CD8-positive, alpha-beta memory T cell (primary cell): Measurements from ENCODE around the gene SCAF11. TPM values are rescaled to one million over a fixed set of nuclear protein-coding genes. Genes with fewer than 3 reads are reported as not detected.

Source experiments
- CTCF ChIA-PET: fragments of 350-600 bp; sonication (Branson Sonifier 250); formaldehyde crosslinking; loops from one replicate; lab custom pipeline; 2021; ENCODE audit warnings: antibody characterized with exemption; lab: Charles Lee
- POLR2A ChIA-PET: fragments of 350-600 bp; sonication (Branson Sonifier 250); formaldehyde crosslinking; loops from one replicate; lab custom pipeline; 2021; ENCODE audit warnings: antibody characterized with exemption; lab: Charles Lee
- DNase-seq, 5 donors: peaks; one replicate each; pipeline versions ENCODE4 v3.0.0 to v3.0.0-alpha.2; 2020 to 2022; ENCODE audit warnings: mixed read lengths in 1 of 5
- H3K27ac ChIP-seq: one replicate; pipeline ENCODE4 v1.7.0; 2013; ENCODE audit warnings: low read depth, mild to moderate bottlenecking, low read length, moderate library complexity
- H3K27me3 ChIP-seq: 2 replicates; pipeline ENCODE4 v1.7.0; 2013; ENCODE audit warnings: low read length, mild to moderate bottlenecking; ENCODE audit not compliant: insufficient read depth, poor library complexity, severe bottlenecking
- H3K36me3 ChIP-seq: 2 replicates; pipeline ENCODE4 v1.7.0; 2013; ENCODE audit warnings: mild to moderate bottlenecking, low read length, moderate library complexity; ENCODE audit not compliant: insufficient read depth
- H3K4me1 ChIP-seq: 2 replicates; pipeline ENCODE4 v1.7.0; 2013; ENCODE audit warnings: mild to moderate bottlenecking, low read length, moderate library complexity; ENCODE audit not compliant: insufficient read depth
- H3K4me3 ChIP-seq: 2 replicates; pipeline ENCODE4 v1.7.0; 2013; ENCODE audit warnings: mild to moderate bottlenecking, low read length
- H3K9me3 ChIP-seq: 2 replicates; pipeline ENCODE4 v1.7.0; 2013; ENCODE audit warnings: mild to moderate bottlenecking, low read length
- H3K27ac Mint-ChIP-seq, 8 donors: one replicate each; pipeline ENCODE4 v1.8.0; 2020 to 2021; ENCODE audit warnings: mixed read lengths in 8 of 8, mild to moderate bottlenecking in 6 of 8, inconsistent platforms in 3 of 8, moderate library complexity in 3 of 8
- H3K27me3 Mint-ChIP-seq, 2 donors: one replicate each; pipeline ENCODE4 v1.8.0; 2020 to 2021; ENCODE audit warnings: mixed read lengths in 2 of 2, mild to moderate bottlenecking in 1 of 2, moderate library complexity in 1 of 2
- H3K36me3 Mint-ChIP-seq, 3 donors: one replicate each; pipeline ENCODE4 v1.8.0; 2020 to 2021; ENCODE audit warnings: mixed read lengths in 3 of 3, inconsistent platforms in 1 of 3, mild to moderate bottlenecking in 1 of 3
- H3K4me1 Mint-ChIP-seq, 3 donors: one replicate each; pipeline ENCODE4 v1.8.0; 2020 to 2021; ENCODE audit warnings: mixed read lengths in 3 of 3, inconsistent platforms in 1 of 3, mild to moderate bottlenecking in 1 of 3
- H3K4me3 Mint-ChIP-seq, 7 donors: one replicate each; pipeline ENCODE4 v1.8.0; 2020 to 2021; ENCODE audit warnings: mixed read lengths in 7 of 7, mild to moderate bottlenecking in 6 of 7, moderate library complexity in 4 of 7, inconsistent platforms in 2 of 7
- H3K9me3 Mint-ChIP-seq, 5 donors: one replicate each; pipeline ENCODE4 v1.8.0; 2020 to 2022; ENCODE audit warnings: mixed read lengths in 5 of 5, mild to moderate bottlenecking in 3 of 5, moderate library complexity in 2 of 5, inconsistent platforms in 1 of 5
- polyA plus RNA-seq: library from polyadenylated mRNA; unstranded; fragments of 300-500 nt; fragmentation: Illumina TruSeq; gene quantifications from one replicate; pipeline ENCODE4 v1.2.3, GENCODE V29; 2021
- total RNA-seq, 2 experiments: library from RNA; stranded (reverse); gene quantifications; one replicate each; pipeline ENCODE4 v1.2.3, GENCODE V29; 2021

Gene SCAF11
- total and polyA plus RNA-seq, 3 experiments from 2014 or later: 114 to 125 (median 119) TPM

- POLR2A ChIA-PET: no interaction called here
These were observed 77.6 kb downstream of the SCAF11 start for GRCh38 chr12:45912774-45913173.

GRCh38 chr12:45909041-45909713 lies 81.2 kb downstream of the SCAF11 start:
- H3K27me3 ChIP-seq: no peaks in the 10 kb centered on the region

More at GRCh38 chr12:45912774-45913173, 77.6 kb downstream of the SCAF11 start:
- Histone ChIP-seq H3K36me3 (no peaks in the 10 kb centered on the region), H3K4me3 (no peak overlapping the region), H3K27me3 (no peaks in the 10 kb centered on the region), H3K27ac (no peak overlapping the region), H3K9me3 (no peaks in the 10 kb centered on the region), H3K4me1 (no peaks in the 10 kb centered on the region)
- H3K4me1 Mint-ChIP-seq: peaks cover 0 to 7% (median 1%) of the 10 kb centered on the region in 3 donors
- H3K27ac Mint-ChIP-seq: no peak overlapping the region
- H3K4me3 Mint-ChIP-seq: no peak overlapping the region
- no peaks in the 10 kb centered on the region for H3K27me3 Mint-ChIP-seq
- peaks cover 0 to 16% (median 5%) of the 10 kb centered on the region in 3 donors for H3K36me3 Mint-ChIP-seq
- DNase-seq: no peak
- CTCF ChIA-PET: interaction anchor here (1.6 kb wide), 1 partner anchor 15 kb away, joined by 3 read pairs; no protein-coding TSS in a partner anchor
- no peaks in the 10 kb centered on the region for H3K9me3 Mint-ChIP-seq

DNA sequence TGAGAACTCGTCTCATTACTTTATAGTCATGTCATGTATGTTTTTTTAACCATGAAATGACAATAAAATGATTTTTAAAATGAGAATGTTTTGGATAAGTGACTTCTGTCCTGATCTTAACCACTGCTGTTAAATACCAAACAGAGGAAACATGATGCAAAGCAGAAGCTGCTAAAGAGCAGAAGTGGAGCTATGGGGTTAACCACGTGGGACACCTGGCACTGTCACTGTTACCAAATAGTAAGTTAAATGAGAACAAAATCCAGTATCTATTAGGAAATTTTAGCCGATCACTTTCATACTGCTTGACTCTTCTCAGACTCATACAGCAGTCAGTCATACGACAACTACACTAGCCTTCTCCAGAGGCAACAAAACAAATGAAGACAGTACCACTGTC lies 82.4 kb downstream of the SCAF11 start:
- no peaks in the 10 kb centered on the region for H3K9me3 ChIP-seq
- Mint-ChIP-seq H3K27ac (no peak overlapping the region), H3K36me3 (peaks cover 6 to 41% (median 10%) of the 10 kb centered on the region in 3 donors), H3K4me1 (no peaks in the 10 kb centered on the region), H3K9me3 (no peaks in the 10 kb centered on the region), H3K27me3 (no peaks in the 10 kb centered on the region), H3K4me3 (no peak overlapping the region)
- H3K4me3 ChIP-seq: no peak overlapping the region
- ChIA-PET POLR2A (no interaction called here), CTCF (no interaction called here)
- H3K4me1 ChIP-seq: no peaks in the 10 kb centered on the region
- H3K27me3 ChIP-seq: no peaks in the 10 kb centered on the region
- no peak overlapping the region for H3K27ac ChIP-seq
- DNase-seq: no peak
- H3K36me3 ChIP-seq: peaks cover 4% of the 10 kb centered on the region

More at GRCh38 chr12:45909041-45909713, 81.2 kb downstream of the SCAF11 start:
- POLR2A ChIA-PET: no interaction called here
- no peak overlapping the region for H3K4me3 Mint-ChIP-seq
- no peak overlapping the region for H3K27ac Mint-ChIP-seq
- Histone ChIP-seq H3K4me1 (no peaks in the 10 kb centered on the region), H3K4me3 (no peak overlapping the region), H3K9me3 (no peaks in the 10 kb centered on the region), H3K27ac (no peak overlapping the region), H3K36me3 (peaks cover under 1% of the 10 kb centered on the region)
- peaks cover 6 to 32% (median 10%) of the 10 kb centered on the region in 3 donors for H3K36me3 Mint-ChIP-seq
- no peak for DNase-seq
- H3K4me1 Mint-ChIP-seq: no peaks in the 10 kb centered on the region
- CTCF ChIA-PET: no interaction called here
- H3K9me3 Mint-ChIP-seq: no peaks in the 10 kb centered on the region
- H3K27me3 Mint-ChIP-seq: no peaks in the 10 kb centered on the region

DNA sequence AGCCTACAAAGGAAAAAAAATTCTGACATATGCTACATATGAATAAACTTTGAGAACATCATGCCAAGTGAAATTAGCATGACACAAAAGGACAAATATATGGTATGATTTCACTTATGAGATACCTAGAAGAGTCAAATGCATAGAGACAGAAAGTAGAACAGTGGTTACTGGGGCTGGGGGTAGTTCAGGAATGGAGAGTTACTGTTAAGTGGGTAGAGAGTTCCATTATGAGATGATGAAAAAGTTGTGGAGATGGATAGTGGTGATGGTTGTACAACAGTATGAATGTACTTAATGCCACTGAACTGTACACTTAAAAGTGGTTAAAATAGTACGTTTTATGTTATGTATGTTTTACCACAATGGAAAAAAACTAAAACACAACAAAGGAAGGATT lies 92.3 kb downstream of the SCAF11 start:
- peaks cover 0 to 17% (median 6%) of the 10 kb centered on the region in 3 donors for H3K4me1 Mint-ChIP-seq
- H3K27me3 Mint-ChIP-seq: no peaks in the 10 kb centered on the region
- H3K4me3 ChIP-seq: no peak overlapping the region
- H3K27me3 ChIP-seq: no peaks in the 10 kb centered on the region
- no peak overlapping the region for H3K4me3 Mint-ChIP-seq
- H3K27ac ChIP-seq: no peak overlapping the region
- H3K36me3 Mint-ChIP-seq: peaks cover 32 to 60% (median 35%) of the 10 kb centered on the region in 3 donors
- H3K4me1 ChIP-seq: no peaks in the 10 kb centered on the region
- H3K9me3 Mint-ChIP-seq: peaks cover 0 to 1% (median 0%) of the 10 kb centered on the region in 5 donors
- ChIA-PET POLR2A (no interaction called here), CTCF (interaction anchor here (1.3 kb wide), 1 partner anchor 15 kb away, joined by 3 read pairs; no protein-coding TSS in a partner anchor)
- H3K36me3 ChIP-seq: peaks cover 4% of the 10 kb centered on the region
- H3K27ac Mint-ChIP-seq: peak overlapping the region in 2 of 8 donors; percentile 24 to 68
- H3K9me3 ChIP-seq: no peaks in the 10 kb centered on the region
- no peak for DNase-seq

DNA sequence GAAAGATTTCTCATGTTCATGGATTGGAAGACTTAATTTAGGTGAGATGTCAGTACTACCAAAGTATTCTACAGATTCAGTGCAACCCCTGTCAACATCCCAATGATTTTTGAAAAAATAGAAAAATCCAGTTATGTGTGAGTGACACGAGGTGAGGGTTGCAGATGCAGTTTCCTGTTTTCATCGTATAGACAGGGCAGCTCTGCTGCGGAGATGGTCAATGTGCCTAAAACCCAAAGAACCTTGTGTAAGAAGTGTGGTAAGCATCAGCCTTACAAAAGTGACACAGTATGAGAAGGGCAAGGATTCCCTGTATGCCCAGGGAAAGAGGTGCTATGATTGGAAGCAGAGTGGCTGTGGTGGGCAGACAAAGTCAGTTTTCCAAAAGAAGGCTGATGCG lies 94.4 kb downstream of the SCAF11 start:
- CTCF ChIA-PET: no interaction called here
- no peak for DNase-seq
- no peak overlapping the region for H3K4me3 Mint-ChIP-seq
- H3K27me3 Mint-ChIP-seq: no peaks in the 10 kb centered on the region
- peaks cover 9% of the 10 kb centered on the region for H3K4me1 ChIP-seq
- peaks cover 12 to 32% (median 17%) of the 10 kb centered on the region in 3 donors for H3K4me1 Mint-ChIP-seq
- H3K9me3 Mint-ChIP-seq: peaks cover 0 to 1% (median 0%) of the 10 kb centered on the region in 5 donors
- H3K36me3 ChIP-seq: peaks cover 6% of the 10 kb centered on the region
- H3K36me3 Mint-ChIP-seq: peaks cover 32 to 73% (median 38%) of the 10 kb centered on the region in 3 donors
- H3K9me3 ChIP-seq: no peaks in the 10 kb centered on the region
- peak overlapping the region in 1 of 8 donors; percentile 37 for H3K27ac Mint-ChIP-seq
- POLR2A ChIA-PET: no interaction called here
- no peak overlapping the region for H3K27ac ChIP-seq
- H3K27me3 ChIP-seq: no peaks in the 10 kb centered on the region
- no peak overlapping the region for H3K4me3 ChIP-seq

- ChIA-PET CTCF (no interaction called here), POLR2A (interaction anchor here (0.6 kb wide), 1 partner anchor 15 kb away, joined by 3 read pairs; no protein-coding TSS in a partner anchor)
- Histone ChIP-seq H3K27me3 (no peaks in the 10 kb centered on the region), H3K4me3 (no peak overlapping the region), H3K36me3 (peaks cover 6% of the 10 kb centered on the region), H3K4me1 (peaks cover 9% of the 10 kb centered on the region), H3K9me3 (no peaks in the 10 kb centered on the region), H3K27ac (no peak overlapping the region)
- no peak for DNase-seq
- H3K36me3 Mint-ChIP-seq: peaks cover 24 to 63% (median 32%) of the 10 kb centered on the region in 3 donors
- no peak overlapping the region for H3K4me3 Mint-ChIP-seq
- peaks cover 12 to 35% (median 17%) of the 10 kb centered on the region in 3 donors for H3K4me1 Mint-ChIP-seq
- no peak overlapping the region for H3K27ac Mint-ChIP-seq
- H3K9me3 Mint-ChIP-seq: peaks cover 0 to 1% (median 0%) of the 10 kb centered on the region in 5 donors
- H3K27me3 Mint-ChIP-seq: no peaks in the 10 kb centered on the region
These were observed 97.1 kb downstream of the SCAF11 start for GRCh38 chr12:45893240-45893639.

- DNase-seq: no peak
- Mint-ChIP-seq H3K27me3 (no peaks in the 10 kb centered on the region), H3K27ac (no peak overlapping the region), H3K4me1 (peaks cover 12 to 31% (median 17%) of the 10 kb centered on the region in 3 donors), H3K36me3 (peaks cover 16 to 56% (median 28%) of the 10 kb centered on the region in 3 donors), H3K9me3 (peaks cover 0 to 1% (median 0%) of the 10 kb centered on the region in 5 donors), H3K4me3 (no peak overlapping the region)
- ChIA-PET POLR2A (no interaction called here), CTCF (no interaction called here)
- Histone ChIP-seq H3K4me3 (no peak overlapping the region), H3K9me3 (no peaks in the 10 kb centered on the region), H3K27ac (no peak overlapping the region), H3K27me3 (no peaks in the 10 kb centered on the region), H3K36me3 (peaks cover 9% of the 10 kb centered on the region), H3K4me1 (peaks cover 9% of the 10 kb centered on the region)
These were observed 100.1 kb downstream of the SCAF11 start for GRCh38 chr12:45890276-45890675.

DNA sequence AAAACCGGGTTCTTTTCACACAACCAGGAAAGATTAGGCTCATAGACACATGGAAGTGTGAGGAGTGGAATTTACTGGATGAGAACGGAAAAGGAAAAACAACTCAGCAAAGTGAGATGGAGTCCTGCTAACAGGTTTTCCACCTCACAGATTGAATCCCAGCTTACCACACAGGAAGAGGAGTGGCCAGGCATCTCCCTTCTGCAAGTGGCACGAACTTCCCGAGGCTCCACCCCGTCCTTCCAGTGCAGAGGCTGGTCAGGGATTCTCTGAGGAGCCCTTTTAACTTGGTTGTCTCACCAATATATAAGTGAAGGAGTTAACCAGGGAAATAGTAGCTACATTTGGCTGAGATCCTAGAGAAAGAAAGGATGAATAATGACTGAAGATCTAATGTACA lies 102.8 kb downstream of the SCAF11 start:
- peak overlapping the region in 1 of 8 donors; percentile 76 for H3K27ac Mint-ChIP-seq
- Histone ChIP-seq H3K27me3 (no peaks in the 10 kb centered on the region), H3K36me3 (peaks cover 7% of the 10 kb centered on the region), H3K4me1 (peaks cover 9% of the 10 kb centered on the region), H3K4me3 (no peak overlapping the region), H3K9me3 (no peaks in the 10 kb centered on the region), H3K27ac (no peak overlapping the region)
- ChIA-PET POLR2A (no interaction called here), CTCF (no interaction called here)
- no peak overlapping the region for H3K4me3 Mint-ChIP-seq
- no peaks in the 10 kb centered on the region for H3K27me3 Mint-ChIP-seq
- H3K36me3 Mint-ChIP-seq: peaks cover 17 to 53% (median 24%) of the 10 kb centered on the region in 3 donors
- peaks cover 0 to 2% (median 0%) of the 10 kb centered on the region in 5 donors for H3K9me3 Mint-ChIP-seq
- DNase-seq: no peak
- H3K4me1 Mint-ChIP-seq: peaks cover 12 to 19% (median 12%) of the 10 kb centered on the region in 3 donors
